Neuron (in vitro differentiated cells): Measurements from ENCODE around the gene WFIKKN1.

Experiments
- H2AFZ ChIP-seq: one replicate; pipeline ENCODE4 v1.6.1; 2013; ENCODE audit warnings: low read depth, mild to moderate bottlenecking, inconsistent platforms, low read length, moderate library complexity
- H3K27me3 ChIP-seq: one replicate; pipeline ENCODE4 v1.6.1; 2013; ENCODE audit warnings: low read length; ENCODE audit not compliant: insufficient read depth
- H3K36me3 ChIP-seq: one replicate; pipeline ENCODE4 v1.6.1; 2013; ENCODE audit warnings: low read length; ENCODE audit not compliant: insufficient read depth
- H3K4me1 ChIP-seq: one replicate; pipeline ENCODE4 v1.6.1; 2013; ENCODE audit warnings: low read length; ENCODE audit not compliant: insufficient read depth
- H3K4me3 ChIP-seq: 2 replicates; pipeline ENCODE4 v1.5.1; 2013; ENCODE audit warnings: mild to moderate bottlenecking, low read length, moderate library complexity
- H3K9me3 ChIP-seq: one replicate; pipeline ENCODE4 v1.6.1; 2013; ENCODE audit warnings: low read length

Gene WFIKKN1

DNA sequence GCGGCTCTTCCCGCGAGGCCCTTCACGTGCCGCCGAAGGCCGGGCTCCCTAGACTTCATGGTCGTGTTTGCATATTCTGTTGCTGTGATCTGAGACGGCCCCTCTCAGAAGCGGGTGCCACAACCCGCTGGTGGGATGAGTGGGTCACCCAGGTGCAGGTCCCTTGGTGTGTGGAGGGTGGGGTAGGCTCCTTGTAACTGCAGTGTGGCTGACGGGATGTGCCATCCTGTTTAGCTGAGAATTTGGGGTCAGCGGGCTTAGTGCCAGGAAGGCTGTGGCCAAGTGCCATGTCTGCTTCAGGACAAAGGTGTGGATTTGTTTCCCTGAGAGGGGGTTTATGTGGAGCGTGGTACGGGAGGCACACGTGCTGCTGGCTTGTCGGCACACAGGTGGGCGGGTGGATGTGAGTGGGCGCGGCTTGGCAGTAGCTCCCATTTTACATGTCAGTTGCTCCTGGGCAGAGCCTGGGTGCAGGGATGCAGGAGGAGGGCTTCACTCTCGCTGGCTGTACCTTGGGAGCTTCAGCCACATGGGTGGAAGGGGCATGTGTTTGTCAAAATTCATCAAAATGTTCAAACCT is 9.2 kb upstream of the WFIKKN1 start:
- no peak overlapping the region for H3K4me3 ChIP-seq
- no peak overlapping the region for H2AFZ ChIP-seq
- H3K36me3 ChIP-seq: peaks cover 11% of the 10 kb centered on the region
- no peaks in the 10 kb centered on the region for H3K9me3 ChIP-seq
- H3K4me1 ChIP-seq: no peaks in the 10 kb centered on the region
- H3K27me3 ChIP-seq: no peaks in the 10 kb centered on the region

DNA sequence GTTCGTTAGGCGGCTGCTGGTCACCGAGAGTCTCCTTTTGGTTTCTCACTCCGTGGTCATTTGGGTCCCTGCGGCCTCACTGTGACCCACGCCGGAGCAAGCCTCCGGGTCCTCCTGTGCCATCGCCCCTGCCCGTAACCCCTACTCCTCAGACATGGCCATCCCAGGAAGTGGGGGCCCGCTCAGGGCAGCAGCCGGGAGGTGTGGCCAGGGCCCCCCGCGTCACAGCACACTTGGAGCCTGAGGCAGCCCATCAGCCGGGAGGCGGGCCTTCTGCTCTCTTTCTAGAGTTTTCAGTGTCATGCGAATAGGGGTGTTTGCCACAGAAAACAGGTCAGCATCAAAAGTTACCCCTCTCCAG is 7.9 kb upstream of the WFIKKN1 start:
- peaks cover 17% of the 10 kb centered on the region for H3K36me3 ChIP-seq
- H2AFZ ChIP-seq: no peak overlapping the region
- H3K4me1 ChIP-seq: no peaks in the 10 kb centered on the region
- no peaks in the 10 kb centered on the region for H3K27me3 ChIP-seq
- H3K9me3 ChIP-seq: no peaks in the 10 kb centered on the region
- no peak overlapping the region for H3K4me3 ChIP-seq

DNA sequence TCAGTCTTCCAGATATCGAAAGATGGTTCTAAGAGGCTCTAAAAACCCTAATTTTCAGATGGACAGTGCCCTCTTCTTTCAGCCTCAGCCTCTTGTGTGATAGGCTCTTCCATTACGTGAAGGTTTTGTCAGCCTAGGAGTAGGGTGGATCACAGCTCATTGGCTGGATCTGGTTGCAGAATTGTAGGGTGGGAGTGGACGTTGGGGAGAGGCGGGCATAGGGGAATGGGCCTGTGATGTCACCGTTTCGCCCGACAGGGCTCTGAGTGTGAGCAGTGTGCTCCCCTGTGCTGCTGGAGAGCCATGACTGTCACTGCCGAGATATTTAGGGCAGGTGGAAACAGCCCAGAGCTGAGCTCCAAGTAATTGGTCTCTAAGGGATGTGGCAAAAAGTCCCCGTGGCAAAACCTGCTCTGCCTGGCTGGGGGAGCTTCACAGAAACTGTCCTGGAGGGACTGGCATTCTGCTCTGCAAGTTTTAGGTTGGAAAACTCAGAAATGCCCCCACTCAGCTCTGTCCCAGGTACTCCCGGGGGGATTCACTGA is 6.2 kb upstream of the WFIKKN1 start:
- Histone ChIP-seq H3K27me3 (no peaks in the 10 kb centered on the region), H3K36me3 (peaks cover 23% of the 10 kb centered on the region), H2AFZ (no peak overlapping the region), H3K9me3 (no peaks in the 10 kb centered on the region), H3K4me1 (peaks cover 15% of the 10 kb centered on the region), H3K4me3 (no peak overlapping the region)

DNA sequence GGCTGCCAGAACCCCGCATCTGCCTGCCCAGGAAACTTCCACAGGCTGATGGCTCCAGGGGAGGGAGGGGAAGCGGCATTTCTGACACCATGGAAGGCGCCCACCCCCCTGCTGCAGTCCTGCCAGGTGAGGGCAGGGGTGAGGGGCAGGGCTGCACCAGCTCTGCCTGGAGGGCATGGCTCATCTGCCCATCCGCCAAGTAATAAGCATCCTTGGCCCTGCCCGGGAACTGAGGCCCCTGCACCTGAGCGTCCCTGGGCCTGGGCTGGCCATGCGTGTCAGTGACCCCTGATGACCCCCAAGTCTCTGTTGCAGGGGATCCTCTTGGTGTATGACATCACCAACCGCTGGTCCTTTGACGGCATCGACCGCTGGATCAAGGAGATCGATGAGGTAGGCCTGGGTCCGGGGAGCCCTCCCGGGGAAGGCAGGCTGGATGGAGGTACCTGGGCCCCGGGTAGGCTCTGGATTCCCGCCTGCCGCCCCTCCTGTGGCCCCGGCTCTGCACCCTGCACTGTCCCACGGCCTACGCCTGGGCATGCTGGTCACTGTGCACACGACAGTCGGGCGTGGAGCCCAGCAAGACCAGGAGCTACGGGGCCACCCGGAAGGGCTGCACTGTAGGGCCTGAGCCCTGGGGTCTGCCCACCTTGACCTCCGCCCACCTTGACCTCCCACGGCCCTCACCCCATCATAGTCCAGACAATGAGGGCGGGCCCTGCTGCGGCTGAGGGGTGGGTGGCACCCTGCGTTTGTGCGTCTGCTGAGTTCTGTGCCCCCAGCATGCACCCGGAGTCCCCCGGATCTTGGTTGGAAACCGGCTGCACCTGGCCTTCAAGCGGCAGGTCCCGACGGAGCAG is 5.4 kb upstream of the WFIKKN1 start:
- no peaks in the 10 kb centered on the region for H3K9me3 ChIP-seq
- H3K27me3 ChIP-seq: no peaks in the 10 kb centered on the region
- H3K36me3 ChIP-seq: peaks cover 23% of the 10 kb centered on the region
- H3K4me1 ChIP-seq: peaks cover 22% of the 10 kb centered on the region
- H2AFZ ChIP-seq: no peak overlapping the region
- H3K4me3 ChIP-seq: no peak overlapping the region

DNA sequence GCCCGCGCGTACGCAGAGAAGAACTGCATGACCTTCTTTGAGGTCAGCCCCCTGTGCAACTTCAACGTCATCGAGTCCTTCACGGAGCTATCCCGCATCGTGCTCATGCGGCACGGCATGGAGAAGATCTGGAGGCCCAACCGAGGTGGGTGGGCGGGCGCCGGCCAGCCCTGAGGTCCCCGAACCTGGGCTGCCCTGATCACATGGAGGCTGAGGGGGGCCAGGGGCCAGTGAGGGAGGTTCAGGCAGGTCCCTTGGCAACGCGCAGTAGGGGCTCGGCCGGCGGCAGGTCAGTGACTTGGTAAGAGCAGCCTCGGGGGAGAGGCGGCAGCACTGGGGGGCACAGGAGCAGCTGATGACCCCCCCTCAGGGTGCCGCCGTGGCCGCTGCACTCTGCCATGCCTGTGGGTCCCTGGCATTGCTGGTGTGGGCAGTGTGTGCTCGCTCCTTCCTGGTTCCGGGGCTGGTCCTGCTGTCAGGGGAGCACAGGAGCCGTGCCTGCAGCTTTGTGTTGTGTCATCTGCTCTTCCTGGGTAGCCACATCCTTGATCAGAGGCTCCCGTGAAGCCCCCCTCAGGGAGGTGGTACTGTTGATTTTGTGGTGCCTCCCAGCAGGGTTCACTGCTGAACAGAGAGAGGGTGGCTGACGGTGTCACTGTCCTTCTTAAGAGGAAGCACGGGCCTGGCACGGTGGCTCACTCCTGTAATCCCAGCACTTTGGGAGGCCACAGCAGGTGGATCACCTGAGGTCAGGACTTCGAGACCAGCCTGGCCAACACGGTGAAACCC is 4.6 kb upstream of the WFIKKN1 start:
- H3K9me3 ChIP-seq: no peaks in the 10 kb centered on the region
- H3K4me1 ChIP-seq: peaks cover 30% of the 10 kb centered on the region
- no peak overlapping the region for H2AFZ ChIP-seq
- H3K36me3 ChIP-seq: peaks cover 23% of the 10 kb centered on the region
- H3K27me3 ChIP-seq: no peaks in the 10 kb centered on the region
- H3K4me3 ChIP-seq: no peak overlapping the region

DNA sequence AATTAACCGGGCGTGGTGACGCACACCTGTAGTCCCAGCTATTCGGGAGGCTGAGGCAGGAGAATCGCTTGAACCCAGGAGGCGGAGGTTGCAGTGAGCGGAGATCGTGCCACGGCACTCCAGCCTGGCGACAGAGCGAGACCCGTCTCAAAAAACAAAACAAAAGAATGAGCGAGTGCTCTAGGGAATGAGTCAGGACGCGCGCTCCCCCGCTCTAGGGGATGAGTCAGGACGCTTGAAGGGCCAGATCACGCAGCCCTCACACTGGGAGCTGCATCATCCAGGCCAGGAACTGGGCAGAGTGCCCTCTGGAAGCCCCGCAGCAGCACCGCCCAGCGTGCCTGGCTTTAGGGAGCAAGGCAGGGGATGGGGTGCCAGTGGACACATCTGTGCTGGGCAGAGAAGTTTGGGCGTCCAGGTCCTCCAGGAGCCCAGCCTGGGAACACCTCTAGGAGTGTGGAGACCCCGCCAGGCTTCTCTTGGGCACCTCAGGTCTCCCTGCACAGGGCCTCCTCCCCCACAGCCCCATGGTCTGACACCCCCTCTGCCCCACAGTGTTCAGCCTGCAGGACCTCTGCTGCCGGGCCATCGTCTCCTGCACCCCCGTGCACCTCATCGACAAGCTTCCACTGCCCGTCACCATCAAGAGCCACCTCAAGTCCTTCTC is 3.9 kb upstream of the WFIKKN1 start:
- Histone ChIP-seq H3K4me1 (peaks cover 32% of the 10 kb centered on the region), H3K36me3 (peaks cover 23% of the 10 kb centered on the region), H3K9me3 (no peaks in the 10 kb centered on the region), H2AFZ (no peak overlapping the region), H3K4me3 (no peak overlapping the region), H3K27me3 (no peaks in the 10 kb centered on the region)

DNA sequence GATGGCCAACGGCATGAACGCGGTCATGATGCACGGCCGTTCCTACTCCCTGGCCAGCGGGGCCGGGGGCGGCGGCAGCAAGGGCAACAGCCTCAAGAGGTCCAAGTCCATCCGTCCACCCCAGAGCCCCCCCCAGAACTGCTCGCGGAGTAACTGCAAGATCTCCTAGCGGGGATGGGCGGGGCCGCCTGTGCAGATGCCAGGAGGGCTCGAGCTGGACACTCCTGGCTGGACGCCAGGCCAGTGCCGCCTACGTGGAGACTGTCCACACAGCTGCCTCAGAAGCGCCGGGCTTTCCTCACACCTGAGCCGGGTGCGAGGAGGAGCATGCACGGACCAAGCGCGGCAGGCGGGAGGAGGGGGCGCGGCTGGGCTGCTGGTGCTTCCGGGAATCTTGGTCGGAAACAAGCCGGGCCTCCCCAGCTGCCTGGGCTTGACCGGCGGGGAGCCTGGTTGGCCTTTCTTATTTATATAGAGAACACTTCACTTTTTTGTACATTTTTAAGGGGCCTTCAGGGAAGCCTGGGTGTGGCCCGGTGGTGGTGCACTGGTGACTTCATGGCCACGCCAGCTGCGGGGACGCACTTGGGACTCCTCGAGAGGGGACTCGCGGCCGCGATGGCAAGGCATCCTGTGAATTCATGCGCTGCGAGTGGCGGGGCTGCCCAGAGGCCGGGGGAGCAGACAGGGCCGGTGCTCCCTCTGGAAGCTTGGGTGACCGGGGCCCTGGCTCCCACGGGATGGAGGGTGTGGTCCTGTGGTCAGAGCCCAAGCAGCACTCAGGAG is 3.1 kb upstream of the WFIKKN1 start:
- Histone ChIP-seq H2AFZ (no peak overlapping the region), H3K4me3 (no peak overlapping the region), H3K9me3 (no peaks in the 10 kb centered on the region), H3K4me1 (peaks cover 35% of the 10 kb centered on the region), H3K27me3 (no peaks in the 10 kb centered on the region), H3K36me3 (peaks cover 25% of the 10 kb centered on the region)

DNA sequence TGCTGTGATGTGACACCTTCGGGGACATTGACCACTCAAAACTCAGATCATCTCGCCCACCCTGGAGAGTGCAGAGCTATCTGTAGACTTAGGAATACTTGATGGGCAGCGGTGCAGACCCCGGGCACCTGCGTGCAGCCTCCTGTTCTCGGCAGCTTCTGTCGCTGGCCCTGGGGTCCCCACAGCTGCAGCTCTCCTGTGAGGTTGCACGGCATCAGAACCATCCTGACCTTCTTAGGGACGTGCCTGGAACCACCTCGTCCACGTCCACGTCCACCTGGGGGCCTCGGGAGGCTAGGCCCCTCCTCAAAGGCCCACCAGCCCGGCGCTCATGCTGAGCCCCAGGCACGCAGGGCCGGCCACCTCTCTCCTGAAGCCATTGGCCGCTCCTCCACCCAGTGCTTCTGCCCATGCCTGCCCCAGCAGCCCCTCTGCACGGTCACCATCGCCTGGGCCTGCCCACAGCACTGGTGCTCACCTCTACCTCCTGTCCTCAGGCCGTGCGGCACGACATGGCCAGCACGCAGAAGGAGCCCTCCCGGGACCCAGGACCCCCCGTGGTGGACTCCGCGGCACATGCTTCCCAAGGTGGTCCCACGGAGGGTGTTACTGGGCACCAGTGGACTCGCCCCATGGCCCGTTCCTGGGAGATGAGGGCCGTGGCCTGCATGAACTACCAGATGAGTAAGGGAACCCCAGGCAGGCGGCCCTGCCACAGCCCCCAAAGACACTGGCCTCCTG is 2.3 kb upstream of the WFIKKN1 start:
- Histone ChIP-seq H3K27me3 (no peaks in the 10 kb centered on the region), H3K36me3 (peaks cover 30% of the 10 kb centered on the region), H3K4me3 (no peak overlapping the region), H3K9me3 (no peaks in the 10 kb centered on the region), H3K4me1 (peaks cover 35% of the 10 kb centered on the region), H2AFZ (no peak overlapping the region)

DNA sequence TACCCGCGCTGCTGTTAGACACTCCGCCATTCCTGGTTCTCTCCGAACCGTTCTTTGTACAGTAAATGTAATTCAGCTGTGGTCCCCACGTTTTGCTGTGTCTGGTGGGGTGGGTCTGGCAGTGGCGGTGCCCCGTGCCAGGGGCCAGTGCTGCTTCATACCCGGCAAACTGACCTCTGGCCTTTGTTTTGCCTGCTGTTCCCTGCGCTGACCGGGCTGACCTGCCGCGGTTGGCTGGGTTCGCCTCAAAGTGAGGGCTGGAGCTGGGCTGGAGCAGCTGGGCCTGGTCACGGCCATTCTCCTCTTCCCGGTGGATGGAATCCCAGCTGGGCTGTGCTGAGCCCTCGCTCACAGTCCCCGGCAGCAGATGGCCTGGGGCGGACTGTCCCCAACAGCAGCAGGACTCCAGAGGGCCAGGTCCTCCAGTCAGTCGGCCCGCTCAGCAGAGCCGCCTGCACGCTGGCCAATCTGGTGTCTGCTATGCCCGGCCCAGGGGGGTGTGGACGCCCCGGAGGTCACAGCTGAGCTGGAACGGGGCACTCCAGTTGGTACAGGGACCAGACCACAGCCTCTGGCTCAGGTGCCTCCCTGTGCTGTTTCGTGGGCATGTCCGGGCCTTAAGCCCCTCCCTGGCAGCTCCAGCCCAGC is 1.5 kb upstream of the WFIKKN1 start:
- Histone ChIP-seq H3K27me3 (no peaks in the 10 kb centered on the region), H3K4me3 (no peak overlapping the region), H3K36me3 (peaks cover 38% of the 10 kb centered on the region), H3K9me3 (no peaks in the 10 kb centered on the region), H2AFZ (no peak overlapping the region), H3K4me1 (peaks cover 38% of the 10 kb centered on the region)

DNA sequence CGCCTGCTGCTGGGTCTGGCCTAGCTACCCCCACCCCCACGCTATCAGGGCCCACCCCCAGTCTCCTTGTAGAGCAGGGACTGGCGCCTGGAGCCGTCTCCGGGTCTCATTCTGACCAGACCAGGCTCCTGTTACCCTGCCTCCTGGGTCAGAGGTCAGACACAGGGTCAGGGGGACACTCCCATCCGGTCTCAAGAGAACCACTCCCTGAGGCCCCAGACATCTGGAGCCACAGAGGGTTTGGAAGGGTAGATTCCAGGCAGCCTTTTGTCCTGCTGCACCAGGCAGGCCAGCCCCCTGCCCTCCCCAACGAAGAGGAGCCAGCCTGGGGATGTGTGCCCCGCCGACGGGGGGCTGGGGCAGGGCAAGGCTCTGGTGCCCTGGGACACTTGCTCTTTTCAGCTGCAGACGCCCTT is 944 bp upstream of the WFIKKN1 start:
- H2AFZ ChIP-seq: no peak overlapping the region
- H3K36me3 ChIP-seq: peaks cover 40% of the 10 kb centered on the region
- H3K27me3 ChIP-seq: no peaks in the 10 kb centered on the region
- no peaks in the 10 kb centered on the region for H3K9me3 ChIP-seq
- H3K4me3 ChIP-seq: peak overlapping the region; percentile 29
- peaks cover 39% of the 10 kb centered on the region for H3K4me1 ChIP-seq

DNA sequence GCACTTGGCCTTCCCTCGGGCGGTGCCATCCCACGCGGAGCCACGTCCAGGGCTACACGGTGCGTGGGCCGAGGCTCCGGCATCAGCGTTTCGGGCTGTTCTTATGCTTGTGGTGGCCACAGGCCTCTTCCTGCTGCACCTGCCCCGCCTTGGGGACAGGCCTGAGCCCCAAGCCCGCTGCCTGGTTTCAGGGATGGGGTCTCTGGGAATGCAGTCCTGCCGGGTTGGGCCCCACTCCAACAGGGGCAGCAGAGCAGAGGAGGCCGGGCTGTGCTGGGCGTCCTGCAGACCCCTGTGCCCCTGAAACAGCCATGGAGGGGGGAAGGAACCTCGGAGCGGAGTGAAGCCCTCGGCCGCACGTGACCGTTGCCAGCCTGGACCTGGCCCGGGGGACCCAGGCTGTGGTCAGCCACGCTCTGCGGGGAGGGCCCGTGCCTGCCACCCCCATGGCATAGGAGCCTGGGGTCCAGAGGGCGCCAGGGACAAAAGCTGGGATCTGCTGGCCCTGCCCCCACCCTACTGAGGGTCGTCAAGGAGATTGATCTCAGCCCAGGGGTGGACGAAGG is 453 bp upstream of the WFIKKN1 start:
- H2AFZ ChIP-seq: no peak overlapping the region
- H3K27me3 ChIP-seq: no peaks in the 10 kb centered on the region
- peak overlapping the region; percentile 29 for H3K4me3 ChIP-seq
- H3K9me3 ChIP-seq: no peaks in the 10 kb centered on the region
- H3K36me3 ChIP-seq: peaks cover 40% of the 10 kb centered on the region
- peaks cover 43% of the 10 kb centered on the region for H3K4me1 ChIP-seq
